Mesendoderm (in vitro differentiated cells): ENCODE results near the gene WDR37.
"Not testable (repeated sequence)": the region's sequence is repeated elsewhere in the genome, so short reads cannot be mapped to it uniquely, and the experiment has no call there.

Source experiments
- DNase-seq: peaks from one replicate; pipeline ENCODE4 v3.0.0; 2013
- H2AK5ac ChIP-seq: 2 replicates; pipeline ENCODE4 v1.6.1; 2013; ENCODE audit warnings: low read length, inconsistent platforms
- H2BK120ac ChIP-seq: 2 replicates; pipeline ENCODE4 v1.6.1; 2013; ENCODE audit warnings: low read depth, mild to moderate bottlenecking, low read length, moderate library complexity, mixed read lengths
- H2BK15ac ChIP-seq: replicated peaks from 2 replicates; pipeline ENCODE4 v1.6.1; 2013; ENCODE audit warnings: low read depth, mild to moderate bottlenecking, moderate library complexity
- H2BK5ac ChIP-seq: 2 replicates; pipeline ENCODE4 v1.6.1; 2013; ENCODE audit warnings: low read length, inconsistent platforms
- H3K18ac ChIP-seq: 2 replicates; pipeline ENCODE4 v1.6.1; 2013; ENCODE audit warnings: mild to moderate bottlenecking, low read length, mixed read lengths
- H3K23ac ChIP-seq: one replicate; pipeline ENCODE4 v1.6.1; 2013; ENCODE audit warnings: low read length
- H3K27ac ChIP-seq: 2 replicates; pipeline ENCODE4 v1.5.1; 2013; ENCODE audit warnings: low read depth, mild to moderate bottlenecking, inconsistent platforms, low read length, moderate library complexity
- H3K27me3 ChIP-seq: 2 replicates; pipeline ENCODE4 v1.6.1; 2013; ENCODE audit warnings: low read length, control low read depth, mild to moderate bottlenecking, inconsistent platforms; ENCODE audit not compliant: insufficient read depth, poor library complexity
- H3K36me3 ChIP-seq: 2 replicates; pipeline ENCODE4 v1.6.1; 2013; ENCODE audit warnings: low read length, inconsistent platforms; ENCODE audit not compliant: control insufficient read depth, insufficient read depth
- H3K4ac ChIP-seq: one replicate; pipeline ENCODE4 v1.6.1; 2013; ENCODE audit warnings: low read depth, mild to moderate bottlenecking, low read length, moderate library complexity
- H3K4me1 ChIP-seq: 2 replicates; pipeline ENCODE4 v1.6.1; 2013; ENCODE audit warnings: low read depth, low read length, inconsistent platforms; ENCODE audit not compliant: control insufficient read depth
- H3K4me2 ChIP-seq: 2 replicates; pipeline ENCODE4 v1.6.1; 2013; ENCODE audit warnings: low read length
- H3K4me3 ChIP-seq: 2 replicates; pipeline ENCODE4 v1.5.1; 2013; ENCODE audit warnings: mild to moderate bottlenecking, low read length
- H3K56ac ChIP-seq: one replicate; pipeline ENCODE4 v1.6.1; 2013; ENCODE audit warnings: low read length
- H3K79me1 ChIP-seq: 2 replicates; pipeline ENCODE4 v1.6.1; 2013; ENCODE audit warnings: low read length, inconsistent platforms
- H3K79me2 ChIP-seq: 2 replicates; pipeline ENCODE4 v1.6.1; 2013; ENCODE audit warnings: mild to moderate bottlenecking, low read length; ENCODE audit not compliant: control insufficient read depth, insufficient read depth
- H3K9ac ChIP-seq: 2 replicates; pipeline ENCODE4 v1.6.1; 2013; ENCODE audit warnings: low read length, inconsistent platforms
- H4K5ac ChIP-seq: one replicate; pipeline ENCODE4 v1.6.1; 2013; ENCODE audit warnings: low read length
- H4K8ac ChIP-seq: one replicate; pipeline ENCODE4 v1.6.1; 2013; ENCODE audit warnings: low read depth, mild to moderate bottlenecking, control low read depth, low read length, moderate library complexity
- WGBS: extraction: QIAGEN DNeasy Blood & Tissue Kit; methylation state at CpG from one replicate; pipeline ENCODE4 v1.1.7; 2013; ENCODE audit warnings: low lambda C conversion rate, missing lambda C conversion rate; ENCODE audit not compliant: insufficient coverage; ENCODE audit errors: extremely low coverage; 5-methylcytosine and 5-hydroxymethylcytosine counted together

The WDR37 gene

DNA sequence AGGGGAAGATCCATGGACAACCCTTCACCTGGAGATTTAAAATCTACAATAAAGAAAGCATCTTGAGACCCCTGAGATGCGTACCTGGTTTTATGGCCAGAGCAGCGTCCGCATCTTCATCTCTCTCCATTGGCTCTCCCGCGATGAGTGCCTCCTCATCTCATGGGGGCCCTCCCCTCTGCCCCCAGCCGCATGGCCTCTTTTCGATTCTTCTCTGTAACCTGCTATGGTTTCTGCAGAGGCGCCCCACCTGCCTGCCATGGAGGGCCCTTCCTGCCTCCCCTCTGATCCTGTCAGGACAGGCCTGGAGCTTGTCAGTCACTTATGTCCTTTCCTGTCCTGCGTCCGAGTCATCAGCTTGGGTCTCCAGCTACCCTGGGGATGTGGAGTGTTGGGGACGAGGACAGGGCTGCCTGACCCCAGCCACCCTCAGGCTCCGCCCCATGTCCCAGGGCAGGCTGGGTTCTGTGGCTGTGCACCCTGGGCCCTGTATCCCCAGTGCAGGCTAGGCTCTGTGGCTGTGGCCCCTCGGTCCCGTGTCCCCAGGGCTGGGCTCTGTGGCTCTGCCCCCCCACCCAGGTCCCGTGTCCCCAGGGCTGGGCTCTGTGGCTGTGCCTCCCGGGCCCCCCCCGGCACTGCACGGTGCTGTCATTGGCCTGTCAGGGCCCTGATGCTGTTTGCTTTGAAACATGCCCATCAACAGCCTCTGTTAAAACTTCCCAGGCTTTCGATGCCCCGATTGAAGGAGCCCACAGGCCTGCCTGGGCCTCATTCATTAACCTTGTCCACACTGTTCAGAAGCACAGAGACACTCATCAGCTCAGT lies 99.8 kb downstream of the WDR37 start:
- Histone ChIP-seq H2AK5ac (no peak overlapping the region), H2BK120ac (no peak overlapping the region), H2BK5ac (no peak overlapping the region), H3K79me2 (no peaks in the 10 kb centered on the region), H2BK15ac (no peak overlapping the region), H4K5ac (no peak overlapping the region), H3K4me1 (no peaks in the 10 kb centered on the region), H4K8ac (no peak overlapping the region), H3K27me3 (no peaks in the 10 kb centered on the region), H3K27ac (no peak overlapping the region), H3K18ac (no peak overlapping the region), H3K4ac (no peak overlapping the region), H3K79me1 (no peaks in the 10 kb centered on the region), H3K9ac (no peak overlapping the region), H3K4me2 (no peak overlapping the region), H3K23ac (no peak overlapping the region), H3K4me3 (no peak overlapping the region), H3K36me3 (no peaks in the 10 kb centered on the region), H3K56ac (no peak overlapping the region)
- no peak for DNase-seq
- WGBS: no CpG with 5 or more reads among the region's 20 CpGs

GRCh38 chr10:1156616-1156886 lies 100.4 kb downstream of the WDR37 start:
- H3K23ac ChIP-seq: no peak overlapping the region
- H3K79me1 ChIP-seq: no peaks in the 10 kb centered on the region
- no peaks in the 10 kb centered on the region for H3K36me3 ChIP-seq
- no peak overlapping the region for H3K56ac ChIP-seq
- H2AK5ac ChIP-seq: no peak overlapping the region
- H3K4me2 ChIP-seq: no peak overlapping the region
- no peak overlapping the region for H4K8ac ChIP-seq
- H2BK120ac ChIP-seq: no peak overlapping the region
- no peaks in the 10 kb centered on the region for H3K79me2 ChIP-seq
- WGBS: no CpG with 5 or more reads among the region's 8 CpGs
- no peak overlapping the region for H4K5ac ChIP-seq
- H3K4me3 ChIP-seq: no peak overlapping the region
- no peak overlapping the region for H3K9ac ChIP-seq
- no peak overlapping the region for H3K18ac ChIP-seq
- H3K4me1 ChIP-seq: no peaks in the 10 kb centered on the region
- H3K27me3 ChIP-seq: no peaks in the 10 kb centered on the region
- no peak overlapping the region for H2BK15ac ChIP-seq
- no peak for DNase-seq
- H3K4ac ChIP-seq: no peak overlapping the region
- no peak overlapping the region for H3K27ac ChIP-seq
- H2BK5ac ChIP-seq: no peak overlapping the region

- Histone ChIP-seq H3K4me3 (no peak overlapping the region), H3K79me2 (no peaks in the 10 kb centered on the region), H3K23ac (no peak overlapping the region), H3K79me1 (no peaks in the 10 kb centered on the region), H3K4me1 (no peaks in the 10 kb centered on the region), H3K4me2 (no peak overlapping the region), H2BK5ac (no peak overlapping the region), H3K36me3 (no peaks in the 10 kb centered on the region), H2AK5ac (no peak overlapping the region), H3K4ac (no peak overlapping the region), H3K9ac (no peak overlapping the region), H2BK120ac (no peak overlapping the region), H3K18ac (no peak overlapping the region), H3K56ac (no peak overlapping the region), H4K5ac (no peak overlapping the region), H4K8ac (no peak overlapping the region), H2BK15ac (no peak overlapping the region), H3K27me3 (no peaks in the 10 kb centered on the region), H3K27ac (no peak overlapping the region)
- WGBS: no CpG with 5 or more reads among the region's 17 CpGs
- DNase-seq: no peak
Measured at GRCh38 chr10:1156921-1157614, 100.9 kb downstream of the WDR37 start.

DNA sequence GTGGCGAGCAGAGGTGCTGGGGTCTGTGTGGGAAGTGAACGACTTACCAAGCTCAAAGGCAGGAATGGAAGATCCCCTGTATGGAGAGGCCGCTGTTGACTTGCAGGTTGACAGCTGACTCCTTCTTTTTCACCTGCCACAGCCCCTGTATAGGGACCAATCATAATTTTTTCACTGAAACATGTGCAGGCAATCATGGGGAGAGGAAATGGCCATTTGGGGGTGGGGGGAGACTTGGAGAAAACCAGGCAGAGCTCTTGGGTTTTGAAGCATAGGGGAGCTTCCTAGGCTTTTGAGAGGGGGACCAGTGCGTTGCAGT lies 101.4 kb downstream of the WDR37 start:
- DNase-seq: no peak
- Histone ChIP-seq H3K79me1 (no peaks in the 10 kb centered on the region), H4K8ac (no peak overlapping the region), H3K27ac (no peak overlapping the region), H3K27me3 (no peaks in the 10 kb centered on the region), H3K9ac (no peak overlapping the region), H3K4me3 (no peak overlapping the region), H4K5ac (no peak overlapping the region), H3K79me2 (no peaks in the 10 kb centered on the region), H3K18ac (no peak overlapping the region), H2BK5ac (no peak overlapping the region), H3K4me2 (no peak overlapping the region), H2BK15ac (no peak overlapping the region), H3K36me3 (no peaks in the 10 kb centered on the region), H3K4me1 (no peaks in the 10 kb centered on the region), H3K56ac (no peak overlapping the region), H2AK5ac (no peak overlapping the region), H3K23ac (no peak overlapping the region), H3K4ac (no peak overlapping the region), H2BK120ac (no peak overlapping the region)
- no CpG with 5 or more reads among the region's 4 CpGs for WGBS

DNA sequence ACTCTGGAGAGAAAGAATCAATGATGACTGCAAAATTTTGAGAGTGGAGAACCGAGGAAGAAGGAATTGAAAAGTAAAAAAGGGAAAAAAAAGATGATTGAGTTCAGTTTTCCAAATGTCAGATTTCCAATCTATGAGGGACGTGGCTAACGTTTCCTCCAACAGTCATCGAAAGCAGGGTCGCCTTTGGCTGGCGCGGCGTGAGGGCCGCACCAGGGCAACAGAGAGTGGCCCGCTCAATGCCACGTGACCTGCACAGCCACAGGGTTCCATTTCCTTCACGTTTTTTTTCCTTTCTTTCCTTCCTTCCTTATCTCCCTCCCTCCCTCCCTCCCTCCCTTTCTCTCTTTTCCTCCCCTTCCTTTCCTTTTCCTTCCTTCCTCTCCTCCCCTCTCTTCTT lies 101.9 kb downstream of the WDR37 start:
- H3K4me2 ChIP-seq: no peak overlapping the region
- DNase-seq: no peak
- no peak overlapping the region for H4K8ac ChIP-seq
- H3K4me3 ChIP-seq: no peak overlapping the region
- H3K79me1 ChIP-seq: no peaks in the 10 kb centered on the region
- H3K4ac ChIP-seq: no peak overlapping the region
- WGBS: no CpG with 5 or more reads among the region's 12 CpGs
- H2AK5ac ChIP-seq: no peak overlapping the region
- no peak overlapping the region for H3K56ac ChIP-seq
- no peaks in the 10 kb centered on the region for H3K79me2 ChIP-seq
- no peaks in the 10 kb centered on the region for H3K4me1 ChIP-seq
- H3K27ac ChIP-seq: no peak overlapping the region
- no peak overlapping the region for H2BK15ac ChIP-seq
- H4K5ac ChIP-seq: no peak overlapping the region
- no peak overlapping the region for H2BK120ac ChIP-seq
- H3K27me3 ChIP-seq: no peaks in the 10 kb centered on the region
- H3K18ac ChIP-seq: no peak overlapping the region
- no peak overlapping the region for H2BK5ac ChIP-seq
- no peak overlapping the region for H3K9ac ChIP-seq
- H3K36me3 ChIP-seq: no peaks in the 10 kb centered on the region
- no peak overlapping the region for H3K23ac ChIP-seq

- H3K4me3 ChIP-seq, H2BK15ac ChIP-seq, H3K4me2 ChIP-seq, H3K4ac ChIP-seq, H2BK5ac ChIP-seq, H3K9ac ChIP-seq, H3K56ac ChIP-seq, H3K79me1 ChIP-seq, H4K5ac ChIP-seq, DNase-seq, H2BK120ac ChIP-seq, H2AK5ac ChIP-seq, H3K4me1 ChIP-seq, H3K27ac ChIP-seq, H3K36me3 ChIP-seq, H3K18ac ChIP-seq, H4K8ac ChIP-seq, H3K79me2 ChIP-seq, H3K23ac ChIP-seq, H3K27me3 ChIP-seq: not testable (repeated sequence)
- WGBS: no CpG with 5 or more reads among the region's 10 CpGs
Measured at GRCh38 chr10:1158536-1158935, 102.4 kb downstream of the WDR37 start.
